Fibroblast of skin of left quadriceps (primary cell): ENCODE measurements around the gene TRAPPC12.
"Not testable (repeated sequence)": the region's sequence is repeated elsewhere in the genome, so short reads cannot be mapped to it uniquely, and the experiment has no call there.

Experiments used
- DNase-seq, 2 experiments: peaks; one replicate each; pipeline ENCODE4 v3.0.0-alpha.2; 2013; ENCODE audit warnings: low read depth in 2 of 2

The TRAPPC12 gene

DNA sequence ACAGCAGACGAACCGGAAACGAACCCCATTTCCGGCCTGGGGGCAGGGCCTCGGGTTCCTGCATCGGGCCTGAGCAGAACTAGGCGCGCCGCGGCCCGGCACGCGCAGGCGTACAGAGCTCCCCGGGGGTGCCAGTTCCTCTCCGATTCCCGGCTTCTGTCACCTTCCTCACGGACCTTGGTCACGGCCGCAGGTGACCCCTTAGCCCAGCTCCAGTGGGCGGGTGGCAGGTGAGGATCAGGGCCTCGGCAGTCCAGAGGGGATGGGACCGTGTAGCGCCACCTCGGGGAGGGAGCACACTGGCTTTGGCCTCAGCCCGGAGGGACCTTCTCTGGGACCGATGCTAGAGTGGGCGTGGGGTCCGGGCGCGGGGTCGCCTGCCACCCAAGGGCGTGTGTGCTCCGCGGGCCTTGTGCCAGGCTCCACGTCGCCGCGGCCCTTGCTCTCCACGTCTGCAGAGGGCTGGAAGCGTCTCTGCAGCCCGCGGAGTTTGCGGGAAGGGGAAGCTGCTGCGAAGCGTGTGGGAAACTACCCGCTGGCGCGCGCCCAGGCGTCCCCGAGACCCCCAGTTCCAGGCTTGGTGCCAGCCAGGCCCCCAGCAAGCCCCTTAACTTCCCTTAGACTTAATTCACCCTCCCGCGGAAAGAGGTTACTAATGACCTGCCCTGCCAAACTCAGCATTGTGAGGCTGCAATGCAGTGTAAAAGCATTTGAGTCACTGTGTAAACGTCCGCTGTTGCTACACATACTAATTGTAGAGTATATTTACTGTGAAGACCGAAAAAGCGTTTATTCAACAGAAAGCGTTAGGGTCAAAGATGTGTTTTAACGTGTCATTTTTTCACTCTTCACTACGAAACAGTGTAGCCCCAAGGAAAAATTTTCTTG, at the start of gene TRAPPC12:
TRAPPC12 (plus strand) TSS at position 48 of the 888 bp plus-strand sequence. CDS start 7,930 bp downstream, outside the sequence.
- peak; percentile 66 to 72 for DNase-seq

DNA sequence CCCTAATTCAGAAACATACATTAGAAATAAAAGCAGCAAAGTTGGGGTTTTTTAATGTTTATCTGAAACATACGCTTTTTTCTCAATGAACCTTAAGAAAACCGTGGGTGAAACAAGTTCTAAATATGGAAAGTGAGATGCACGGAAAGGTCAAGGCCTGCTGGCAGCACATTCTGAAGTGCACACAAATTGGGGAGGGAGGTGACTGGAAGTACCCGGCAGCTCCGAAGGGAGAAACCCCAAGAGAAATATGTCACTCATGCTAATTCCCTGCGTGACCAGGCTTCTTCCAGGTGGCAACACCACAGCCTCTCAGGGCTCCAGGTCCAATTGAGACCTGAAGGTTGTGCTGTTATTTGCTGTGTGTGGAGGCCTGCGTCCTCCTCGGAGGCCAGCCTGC, 47.4 kb upstream of the TRAPPC12 start:
- DNase-seq = no peak

DNA sequence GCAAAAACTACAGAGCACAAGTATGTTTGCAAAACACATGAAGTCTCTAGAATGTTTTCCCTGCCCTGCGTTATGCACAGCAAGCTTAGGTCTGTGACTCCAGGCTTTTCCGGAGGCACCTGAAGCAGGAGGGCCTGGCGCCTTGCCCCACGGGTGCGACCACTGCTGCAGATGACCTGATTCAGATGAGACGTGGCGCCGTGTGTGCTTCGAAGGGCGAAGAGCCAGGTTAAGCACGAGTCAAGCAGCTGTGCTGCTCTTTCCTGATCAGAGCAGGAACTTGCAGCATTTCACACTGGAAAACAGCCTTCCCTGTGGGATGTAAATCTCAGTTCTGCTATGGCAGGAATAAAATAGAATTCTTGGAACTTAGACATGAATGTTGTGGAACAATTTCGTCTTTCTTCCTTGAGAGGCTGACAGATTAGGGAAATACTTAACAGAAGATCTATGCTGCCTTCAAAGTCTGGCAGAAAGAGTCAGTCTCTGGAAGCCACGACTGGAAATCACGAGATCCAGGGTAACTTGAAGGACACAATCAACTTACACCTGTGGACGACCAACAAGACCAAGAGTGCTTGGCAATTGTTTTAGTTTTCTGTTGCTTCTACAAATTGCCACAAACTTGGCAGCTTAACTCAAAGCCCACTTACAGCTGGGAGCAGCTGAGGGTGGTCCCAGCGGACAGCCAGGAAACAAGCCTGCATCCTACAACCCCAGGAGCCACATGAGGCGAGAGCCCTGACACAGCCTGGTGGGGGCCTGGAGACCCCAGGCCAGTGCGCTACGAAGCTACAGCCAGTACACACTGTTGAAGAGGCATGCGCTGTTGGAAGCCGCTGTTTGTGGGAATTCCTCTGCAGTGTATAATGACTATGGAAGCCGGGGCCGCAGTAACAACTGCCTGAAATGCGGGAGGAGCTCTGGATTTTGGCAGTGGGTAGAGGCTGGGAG, 44.8 kb upstream of the TRAPPC12 start:
- DNase-seq = no peak

DNA sequence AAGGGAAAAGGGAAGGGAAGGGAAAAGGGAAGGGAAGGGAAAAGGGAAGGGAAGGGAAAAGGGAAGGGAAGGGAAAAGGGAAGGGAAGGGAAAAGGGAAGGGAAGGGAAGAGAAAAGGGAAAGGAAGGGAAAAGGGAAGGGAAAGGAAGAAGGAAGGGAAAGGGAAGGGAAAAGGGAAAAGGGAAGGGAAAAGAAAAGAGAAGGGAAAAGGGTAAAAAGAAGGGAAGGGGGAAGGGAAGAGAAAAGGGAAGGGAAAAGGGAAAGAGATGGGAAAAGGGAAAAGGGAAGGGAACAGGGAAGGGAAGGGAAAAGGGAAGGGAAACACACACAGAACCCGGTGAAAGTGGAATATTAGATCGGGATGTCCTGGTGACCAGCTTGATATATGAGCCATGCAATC, 42.6 kb upstream of the TRAPPC12 start:
- no peak for DNase-seq

DNA sequence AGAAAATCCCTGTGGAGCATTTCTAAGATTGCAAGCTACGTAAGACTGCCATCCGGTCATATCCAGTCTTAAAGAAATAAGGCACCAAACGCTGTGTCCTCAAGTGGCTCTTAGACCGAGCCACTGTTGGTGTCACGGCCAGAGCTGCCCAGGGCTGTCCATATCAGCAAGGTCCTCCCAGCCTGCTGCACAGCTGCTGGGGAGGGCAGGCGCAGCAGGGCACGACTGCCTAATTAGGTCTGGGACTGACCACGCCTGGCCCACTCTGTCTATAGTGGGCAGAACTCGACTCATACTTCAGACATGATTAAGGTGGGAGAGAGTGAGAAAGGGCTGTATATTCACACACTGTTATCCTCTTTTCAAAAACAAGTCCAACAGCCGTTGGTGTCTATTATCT, 41.2 kb upstream of the TRAPPC12 start:
- no peak for DNase-seq

DNA sequence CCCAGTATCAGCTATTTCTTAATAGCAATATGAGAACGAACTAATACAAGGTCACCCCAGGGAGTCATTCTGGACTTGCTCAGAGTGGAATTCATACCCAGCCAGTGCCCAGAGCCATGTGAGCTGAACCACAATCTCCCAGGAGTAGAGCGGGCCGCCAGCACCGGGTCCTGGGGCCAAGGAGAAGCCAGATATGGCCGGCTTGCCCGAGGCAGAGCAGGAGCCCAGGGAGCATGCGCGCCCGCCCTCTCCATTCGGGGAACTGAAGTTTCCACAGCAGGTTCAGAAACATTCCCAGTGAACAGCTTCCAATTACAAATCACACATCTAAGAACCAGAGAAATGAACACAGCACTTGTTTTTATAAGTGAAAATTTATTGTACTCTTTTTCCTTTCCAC, 39.4 kb upstream of the TRAPPC12 start:
- DNase-seq = no peak

DNA sequence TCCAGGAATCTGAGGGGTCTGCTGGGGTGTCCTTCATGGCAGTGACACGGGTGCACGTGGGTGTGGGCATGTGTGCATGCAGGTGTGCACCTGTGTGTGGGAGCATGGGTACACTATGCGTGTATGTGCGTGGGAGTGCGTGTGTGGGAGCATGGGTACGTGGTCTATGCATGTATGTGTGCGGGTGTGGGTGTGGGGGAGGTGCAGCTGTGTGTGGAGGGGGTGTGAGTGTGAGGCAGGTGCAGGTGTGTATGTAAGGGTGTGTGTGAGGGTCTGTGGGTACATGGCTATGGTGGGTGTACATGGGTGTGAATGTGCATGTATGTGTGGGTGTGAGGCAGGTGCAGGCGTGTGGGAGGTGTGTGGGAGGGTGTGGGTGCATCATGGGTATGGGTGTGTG, 38.2 kb upstream of the TRAPPC12 start:
- no peak for DNase-seq

DNA sequence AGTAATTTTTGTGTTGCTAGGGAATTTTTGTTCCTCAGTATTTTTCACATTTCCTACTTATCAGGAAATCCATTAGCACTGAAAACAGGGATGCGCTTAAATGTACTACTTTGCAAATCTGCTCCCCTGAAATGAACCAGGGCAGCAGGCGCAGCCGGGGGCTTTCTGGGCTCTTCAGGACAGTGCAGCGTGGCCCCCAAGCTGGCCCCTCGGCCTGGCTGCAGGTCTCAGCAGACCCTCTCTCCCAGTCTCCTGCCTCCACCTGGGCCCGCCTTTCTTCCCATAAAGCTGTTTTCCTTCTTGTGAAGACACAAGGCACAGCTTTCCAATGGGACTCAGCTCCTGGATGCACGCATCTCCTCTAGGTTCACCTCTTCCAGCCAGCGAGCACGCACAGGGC, 37.2 kb upstream of the TRAPPC12 start:
- no peak for DNase-seq

DNA sequence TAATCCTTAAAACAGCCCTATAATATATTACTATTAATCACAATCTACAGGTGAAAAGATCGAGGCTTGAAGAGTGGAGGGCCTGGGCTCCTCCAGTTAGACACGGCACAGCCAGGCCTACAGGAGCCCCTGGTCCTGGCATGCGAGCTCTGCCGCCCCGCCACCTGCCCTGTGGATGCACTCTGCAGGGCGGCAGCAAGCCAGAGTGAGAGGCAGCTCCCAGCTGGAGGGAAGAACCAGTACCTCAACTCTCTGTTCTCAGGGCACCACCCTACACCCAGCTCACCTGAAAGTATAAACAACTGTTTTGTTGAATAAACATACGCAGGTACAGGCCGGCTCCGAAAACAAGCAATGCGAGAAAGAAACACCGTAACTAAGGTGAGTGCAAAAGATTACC, 36.5 kb upstream of the TRAPPC12 start:
- DNase-seq = no peak

DNA sequence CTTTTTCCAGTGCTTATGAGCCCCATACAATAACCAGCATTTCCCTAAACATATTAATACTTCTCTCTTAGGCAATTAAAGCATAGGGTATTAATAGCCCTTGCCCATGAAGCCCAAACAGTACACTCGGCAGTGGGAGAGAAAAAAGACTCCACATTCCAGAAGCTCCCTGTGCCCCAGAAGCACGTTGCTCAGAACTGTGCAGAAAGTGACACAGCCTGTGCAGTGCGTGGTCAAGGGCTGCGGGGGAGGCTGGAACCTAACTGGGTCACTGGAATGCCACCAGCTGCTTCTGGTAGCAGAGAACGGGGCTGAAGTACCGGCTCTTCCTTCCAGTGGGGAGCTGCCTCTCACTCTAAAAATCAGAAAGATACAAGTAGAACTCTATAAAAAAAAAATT, 34.6 kb upstream of the TRAPPC12 start:
- no peak for DNase-seq

DNA sequence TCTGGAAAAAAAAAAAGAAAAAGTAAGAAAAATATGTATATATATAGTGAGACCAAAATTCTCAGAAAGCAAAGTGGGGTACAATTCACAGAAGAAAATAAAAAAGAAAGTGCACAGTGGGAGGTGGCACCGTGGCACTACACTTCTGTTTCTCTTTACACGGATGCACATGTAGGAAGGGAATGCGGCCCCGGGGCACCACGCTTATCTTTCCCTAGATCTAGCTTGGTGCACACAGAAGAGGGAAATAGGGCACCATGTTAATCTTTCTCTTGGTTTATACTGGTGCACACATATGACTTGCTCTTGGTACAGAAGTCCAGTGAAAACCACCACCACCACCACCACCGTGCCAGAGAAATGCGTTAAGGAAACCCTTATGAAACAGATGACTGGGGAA, 33.9 kb upstream of the TRAPPC12 start:
- no peak for DNase-seq

DNA sequence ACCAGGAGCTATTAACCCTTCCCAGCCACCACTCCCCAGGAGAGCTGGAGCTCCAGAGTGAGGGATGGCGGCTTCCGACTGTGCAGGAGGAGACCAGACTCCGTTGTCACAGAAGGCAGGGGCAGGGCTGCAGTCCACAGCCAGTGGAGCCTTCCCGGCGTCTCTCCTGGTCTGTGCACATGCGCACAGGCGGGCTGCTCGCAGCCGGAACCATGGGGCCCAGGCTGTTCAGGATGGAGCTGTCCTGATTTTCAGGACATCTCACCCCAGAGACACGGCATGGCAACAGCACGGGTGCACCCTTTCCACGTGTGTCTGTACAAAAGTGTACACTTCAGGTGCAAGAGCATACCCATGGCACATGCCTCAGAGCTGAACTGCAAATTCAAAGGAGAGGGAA, 30.7 kb upstream of the TRAPPC12 start:
- DNase-seq = no peak

DNA sequence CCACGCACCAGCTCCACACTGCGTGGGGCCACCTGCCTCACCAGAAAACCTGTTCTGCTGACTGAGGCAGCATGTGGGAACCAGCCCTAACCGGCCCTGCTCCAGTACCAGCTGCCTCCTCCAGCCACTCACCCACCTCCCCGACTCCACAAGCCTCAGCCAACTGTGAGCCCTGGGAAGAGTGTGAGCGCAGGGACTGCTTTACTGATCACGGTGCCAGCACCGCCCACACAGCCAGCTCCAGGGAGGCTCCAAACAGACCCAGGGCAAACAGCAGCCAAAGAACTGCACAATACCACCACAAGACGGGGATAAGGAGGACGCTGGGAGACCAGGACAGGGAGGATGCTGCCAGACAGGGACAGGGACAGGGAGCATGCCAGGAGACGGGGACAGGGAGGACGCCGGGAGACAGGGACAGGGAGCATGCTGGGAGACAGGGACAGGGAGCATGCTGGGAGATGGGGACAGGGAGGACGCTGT, 30.2 kb upstream of the TRAPPC12 start:
- no peak for DNase-seq

DNA sequence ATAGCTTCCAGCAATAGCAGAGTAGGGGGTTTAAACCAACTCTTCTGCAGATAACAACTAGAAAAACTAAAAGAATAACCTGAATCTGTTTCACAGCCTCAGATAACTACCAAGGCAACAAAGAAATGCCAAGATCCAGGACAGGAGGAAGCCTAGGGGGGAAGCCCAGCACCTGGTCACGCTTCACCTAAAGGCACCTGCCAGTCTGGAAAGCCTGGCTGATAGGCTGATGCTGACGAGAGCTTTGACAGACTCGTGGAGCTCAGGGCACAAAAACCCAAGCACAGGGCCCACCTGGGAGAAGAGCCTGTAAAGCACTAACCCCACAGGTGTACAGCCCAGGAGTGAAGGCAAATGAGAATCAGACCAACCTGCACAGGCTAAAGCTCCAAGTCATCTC, 24.5 kb upstream of the TRAPPC12 start:
- DNase-seq = no peak

DNA sequence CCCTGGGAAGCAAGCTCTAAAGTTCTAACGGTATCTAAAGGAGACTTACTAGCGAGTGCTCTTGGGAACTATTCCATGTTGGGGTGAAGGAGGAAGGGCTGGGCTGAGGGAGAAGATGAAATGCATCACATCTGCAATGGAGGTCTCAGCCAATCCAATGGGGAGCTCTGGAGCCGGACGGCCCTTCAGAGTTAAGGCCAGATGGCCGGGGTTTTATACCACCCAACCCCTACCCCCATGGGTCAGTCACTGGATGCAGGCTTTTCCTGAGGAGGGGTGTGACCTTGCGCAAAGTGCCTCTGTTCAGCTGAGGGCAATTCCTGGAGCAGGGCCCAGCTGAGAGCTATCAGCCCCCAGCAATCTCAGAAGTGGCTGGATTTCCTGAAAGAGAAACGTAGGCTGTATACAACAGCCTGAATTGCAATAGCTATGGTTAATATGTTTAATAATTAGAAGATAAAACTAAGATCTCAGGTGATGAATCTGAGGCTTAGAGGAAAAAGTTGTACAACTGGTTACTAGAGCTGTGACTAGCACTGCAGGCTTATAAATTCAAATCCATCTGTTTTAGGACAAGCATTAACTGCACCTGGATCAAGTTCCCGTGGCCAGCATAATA, 23.4 kb upstream of the TRAPPC12 start:
- DNase-seq = no peak

DNA sequence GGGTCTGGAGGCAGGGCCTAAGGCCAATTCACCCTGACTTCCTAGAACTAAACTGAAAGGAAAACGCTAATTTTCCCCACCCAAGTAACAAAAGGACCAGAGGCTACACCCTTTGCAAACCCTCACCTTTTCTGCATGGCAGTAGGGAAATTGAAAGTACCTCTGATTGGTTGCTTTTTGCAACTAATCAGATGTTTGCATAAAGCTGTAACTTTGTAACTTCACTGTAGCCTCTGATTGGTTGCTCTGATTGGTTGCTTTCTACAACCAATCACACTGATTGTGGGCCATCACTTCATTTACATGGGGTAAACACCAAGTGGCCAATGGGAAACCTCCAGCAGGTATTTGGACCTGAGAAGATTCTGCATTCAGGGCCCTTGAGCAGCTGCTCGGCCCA, 22.7 kb upstream of the TRAPPC12 start:
- no peak for DNase-seq

DNA sequence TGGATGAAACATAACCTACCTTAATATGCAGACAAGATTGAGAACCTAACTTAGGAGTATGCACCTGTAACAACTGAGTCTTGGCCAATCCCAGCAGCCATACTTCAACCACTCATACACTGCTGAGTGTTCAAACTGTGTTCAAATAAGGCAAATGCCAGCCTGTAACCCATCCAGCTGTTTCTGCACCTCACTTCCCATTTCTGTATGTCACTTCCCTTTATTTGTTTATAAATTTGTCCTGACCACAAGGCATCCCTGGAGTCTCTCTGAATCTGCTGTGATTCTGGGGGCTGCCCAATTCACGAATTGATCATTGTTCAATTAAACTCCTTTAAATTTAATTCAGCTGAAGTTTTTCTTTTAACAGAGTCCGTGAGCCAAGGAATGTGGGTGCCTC, 22.0 kb upstream of the TRAPPC12 start:
- not testable (repeated sequence) for DNase-seq

DNA sequence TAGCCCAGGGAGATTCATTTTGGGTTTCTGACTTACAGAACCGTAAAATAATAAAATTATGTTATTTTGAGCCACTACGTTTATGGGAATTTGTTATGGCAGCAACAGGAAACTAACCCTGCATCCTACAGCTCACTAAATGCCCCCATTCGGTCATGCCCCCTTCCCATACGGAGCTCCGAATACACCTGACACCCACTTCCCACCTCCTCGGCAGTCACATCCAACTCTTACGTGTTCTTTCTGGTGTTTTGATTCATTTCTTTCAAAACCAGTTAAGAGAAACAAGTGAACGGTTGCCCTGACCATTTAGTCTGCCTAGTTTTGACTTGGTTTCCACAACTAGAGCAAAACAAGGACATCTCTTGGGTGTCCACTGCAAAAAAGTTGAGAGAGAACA, 21.6 kb upstream of the TRAPPC12 start:
- no peak for DNase-seq

DNA sequence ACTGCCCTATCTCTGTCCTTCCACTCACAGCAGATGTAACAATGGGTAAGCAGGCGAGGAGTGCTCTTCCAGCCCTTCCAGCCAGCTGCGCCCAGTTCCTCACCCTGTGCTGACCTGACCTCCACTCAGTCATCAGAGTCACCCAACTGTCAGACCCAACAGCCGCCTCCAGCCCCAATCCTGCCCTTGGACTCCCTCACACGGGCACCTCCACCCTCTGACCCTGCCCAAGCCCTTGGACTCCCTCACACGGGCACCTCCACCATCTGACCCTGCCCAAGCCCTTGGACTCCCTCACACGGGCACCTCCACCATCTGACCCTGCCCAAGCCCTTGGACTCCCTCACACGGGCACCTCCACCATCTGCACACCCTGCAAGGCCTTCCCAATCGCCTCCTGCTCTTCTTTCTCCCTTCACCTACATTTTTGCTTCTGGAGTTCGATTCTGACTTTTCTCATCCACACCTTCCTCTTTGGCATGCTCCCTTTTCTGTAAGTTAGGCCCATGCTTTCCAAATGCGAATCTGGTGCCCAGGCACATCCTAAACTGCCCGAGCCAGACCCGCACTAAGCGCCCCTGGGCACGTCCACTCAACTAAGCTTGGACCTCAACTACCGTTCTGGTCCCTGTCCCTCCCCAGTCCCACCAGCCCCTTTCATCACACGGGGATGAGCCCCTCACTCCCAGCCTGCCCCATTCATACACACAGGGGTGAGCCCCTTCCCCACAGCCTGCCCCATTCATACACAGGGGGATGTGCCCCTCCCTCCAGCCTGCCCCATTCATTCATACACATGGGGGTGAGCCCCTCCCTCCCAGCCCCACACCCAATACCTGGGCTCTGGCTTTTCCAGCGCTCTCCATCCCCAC, 17.7 kb upstream of the TRAPPC12 start:
- no peak for DNase-seq

DNA sequence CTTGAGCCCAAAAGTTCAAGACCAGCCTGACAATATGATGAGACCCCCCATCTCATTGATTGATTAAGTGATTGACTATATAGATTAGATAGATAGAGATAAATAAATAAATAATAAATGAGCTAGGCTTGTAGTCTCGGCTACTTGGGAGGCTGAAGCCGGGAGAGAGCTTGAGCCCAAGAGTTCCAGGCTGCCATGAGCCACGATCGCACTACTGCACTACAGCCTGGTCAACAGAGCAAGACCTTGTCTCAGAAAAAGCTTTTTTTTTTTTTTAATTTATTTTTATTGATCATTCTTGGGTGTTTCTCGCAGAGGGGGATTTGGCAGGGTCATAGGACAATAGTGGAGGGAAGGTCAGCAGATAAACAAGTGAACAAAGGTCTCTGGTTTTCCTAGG, 14.3 kb upstream of the TRAPPC12 start:
- no peak for DNase-seq

DNA sequence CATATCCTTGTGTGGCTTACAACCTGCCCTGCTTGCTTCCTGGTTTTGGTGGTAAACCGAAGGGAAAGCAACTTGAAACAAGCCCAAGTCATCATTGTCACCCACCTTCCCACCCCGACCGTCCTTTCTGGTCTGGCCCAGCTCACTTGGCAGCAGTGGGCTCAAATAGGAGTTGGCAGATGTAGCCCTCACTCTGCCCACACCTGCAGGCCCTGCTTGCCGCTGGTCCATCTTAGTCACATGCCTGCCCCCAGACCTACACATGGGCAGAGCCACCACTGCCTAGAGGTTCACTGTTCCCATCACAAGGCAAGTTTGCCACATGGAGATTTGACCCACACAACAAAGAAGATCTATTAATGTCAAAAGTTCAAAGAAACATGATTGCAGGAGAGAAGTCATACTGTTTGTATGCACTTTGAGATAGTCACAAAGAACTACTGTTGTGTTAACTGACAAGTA, 11.2 kb upstream of the TRAPPC12 start:
- no peak for DNase-seq
